Kidney (tissue), 14 donors: ENCODE measurements around the gene TEPSIN. TPM values are rescaled to one million over a fixed set of nuclear protein-coding genes. Genes with fewer than 3 reads are reported as not detected.
A peak's percentile ranks its signal among the peaks of the same experiment; 100 is the strongest.

Experiments used
- DNase-seq, 5 donors: peaks; one replicate each; pipeline ENCODE4 v3.0.0-alpha.2; 2013 to 2020
- FAIRE-seq: peaks from 2 replicates; lab custom pipeline; 2012; peaks lifted over from hg19 to GRCh38; lab: Jason Lieb, UNC
- H3K27ac ChIP-seq, 2 donors: one replicate each; pipeline ENCODE4 v1.7.0; 2013; ENCODE audit warnings: low read depth in 2 of 2, low read length in 2 of 2, inconsistent platforms in 1 of 2
- H3K27me3 ChIP-seq: one replicate; pipeline ENCODE4 v1.7.1; 2013; ENCODE audit warnings: low read length, inconsistent platforms; ENCODE audit not compliant: control insufficient read depth, insufficient read depth
- H3K36me3 ChIP-seq, 3 donors: one replicate each; pipeline versions ENCODE4 v1.7.0 to v1.7.1; 2013; ENCODE audit warnings: low read length in 3 of 3, control low read depth in 1 of 3, inconsistent platforms in 1 of 3; ENCODE audit not compliant: insufficient read depth in 3 of 3, control insufficient read depth in 2 of 3
- H3K4me1 ChIP-seq, 3 donors: one replicate each; pipeline versions ENCODE4 v1.7.0 to v1.7.1; 2013; ENCODE audit warnings: low read length in 3 of 3, inconsistent platforms in 1 of 3, low read depth in 1 of 3; ENCODE audit not compliant: control insufficient read depth in 2 of 3, insufficient read depth in 2 of 3
- H3K4me3 ChIP-seq, 3 donors: one replicate each; pipeline versions ENCODE4 v1.7.0 to v1.8.1; 2013; ENCODE audit warnings: low read length in 3 of 3, control low read depth in 1 of 3, inconsistent platforms in 1 of 3
- H3K9ac ChIP-seq, 3 donors: one replicate each; pipeline versions ENCODE4 v1.7.0 to v1.7.1; 2013; ENCODE audit warnings: low read length in 3 of 3, control low read depth in 1 of 3, inconsistent platforms in 1 of 3
- H3K9me3 ChIP-seq, 3 donors: one replicate each; pipeline versions ENCODE4 v1.7.0 to v1.7.1; 2013; ENCODE audit warnings: low read length in 3 of 3, control low read depth in 1 of 3, inconsistent platforms in 1 of 3; ENCODE audit not compliant: control insufficient read depth in 2 of 3, insufficient read depth in 1 of 3
- CTCF ChIP-seq: IDR thresholded peaks from 3 replicates; pipeline ENCODE4 v1.5.1; 2012; ENCODE audit warnings: mild to moderate bottlenecking, moderate library complexity, borderline replicate concordance; ENCODE audit not compliant: insufficient read depth; ENCODE audit errors: extremely low read depth
- intact Hi-C: fragments of 100-400 bp; cut with DNase I; formaldehyde crosslinking; loops from one replicate; pipeline ENCODE4 v1.11.1; 2022
- polyA plus RNA-seq: library from polyadenylated mRNA; stranded (reverse); fragments of 350-450 nt; fragmentation: Illumina TruSeq; extraction: RNeasy Lipid Tissue Mini Kit (QIAGEN cat#74804); gene quantifications from one replicate; pipeline ENCODE4 v1.2.3, GENCODE V29; 2014; ENCODE audit warnings: low read depth, low replicate concordance; ENCODE audit not compliant: insufficient read depth
- total RNA-seq: library from RNA; stranded (reverse); fragmentation: NEBNext Ultra II Directional; extraction: Animal tissue kit (Norgen Biotek cat#: 25700); gene quantifications from one replicate; pipeline ENCODE4 v1.2.1, GENCODE V29; 2021
- donor health status: control.
- donor health status: control.
- donor health status: control.
- donor health status: control.
- donor health status: control.
- donor health status: DM: yes; HTN: yes; CAD: no.
- donor health status: Normal renal cell carcinoma (clear cell type).

The TEPSIN gene
- total and polyA plus RNA-seq, 2 donors from 2014 or later: 13.9 to 42.8 TPM

- no peak overlapping the region for H3K27ac ChIP-seq
- no peaks in the 10 kb centered on the region for H3K4me1 ChIP-seq
- DNase-seq: no peak
- H3K4me3 ChIP-seq: no peak overlapping the region
- TF ChIP-seq CTCF: no peak
- H3K9me3 ChIP-seq: no peaks in the 10 kb centered on the region
- FAIRE-seq: no peak
- no peak overlapping the region for H3K9ac ChIP-seq
- H3K36me3 ChIP-seq: peaks cover 0 to 37% (median 25%) of the 10 kb centered on the region in 3 donors
- no peaks in the 10 kb centered on the region for H3K27me3 ChIP-seq
- intact Hi-C loops: no loop called here
These were observed 32.4 kb upstream of the TEPSIN start for GRCh38 chr17:81271226-81271625.

GRCh38 chr17:81270279-81270678 lies 31.4 kb upstream of the TEPSIN start:
- FAIRE-seq (no peak), DNase-seq (peak in 1 of 5 donors; percentile 43)
- intact Hi-C loops: no loop called here
- Histone ChIP-seq H3K9me3 (no peaks in the 10 kb centered on the region), H3K36me3 (peaks cover 0 to 41% (median 30%) of the 10 kb centered on the region in 3 donors), H3K27ac (no peak overlapping the region), H3K4me1 (no peaks in the 10 kb centered on the region), H3K27me3 (no peaks in the 10 kb centered on the region), H3K9ac (no peak overlapping the region), H3K4me3 (no peak overlapping the region)
- no peak for TF ChIP-seq CTCF

- DNase-seq: no peak
- no peaks in the 10 kb centered on the region for H3K9me3 ChIP-seq
- TF ChIP-seq CTCF: no peak
- peaks cover 0 to 29% (median 15%) of the 10 kb centered on the region in 3 donors for H3K36me3 ChIP-seq
- H3K27ac ChIP-seq: no peak overlapping the region
- no peak for FAIRE-seq
- no peaks in the 10 kb centered on the region for H3K27me3 ChIP-seq
- H3K4me1 ChIP-seq: no peaks in the 10 kb centered on the region
- intact Hi-C loops: no loop called here
- H3K9ac ChIP-seq: no peak overlapping the region
- no peak overlapping the region for H3K4me3 ChIP-seq
These were observed 28.7 kb upstream of the TEPSIN start for GRCh38 chr17:81267390-81268067.
